GM12864 (cell line): ENCODE data around the gene MAP2K5.

ENCODE experiments used
- DNase-seq: peaks from one replicate; pipeline ENCODE4 v3.0.0-alpha.2; 2011; ENCODE audit warnings: low read depth
- H3K4me3 ChIP-seq: 2 replicates; pipeline ENCODE4 v1.5.1; 2011; ENCODE audit warnings: mild to moderate bottlenecking, low read depth, low read length, control low read depth
- CTCF ChIP-seq: IDR thresholded peaks from 2 replicates; pipeline ENCODE4 v1.5.1; 2011; ENCODE audit warnings: low read depth, mild to moderate bottlenecking, moderate library complexity, low read length, control low read depth, inconsistent platforms; ENCODE audit errors: missing control alignments

The MAP2K5 gene

GRCh38 chr15:67824197-67824968 lies 281.9 kb downstream of the MAP2K5 start:
- DNase-seq, result no peak
- TF ChIP-seq CTCF, result no peak
- no peak overlapping the region for H3K4me3 ChIP-seq

GRCh38 chr15:67824976-67825880 lies 282.7 kb downstream of the MAP2K5 start, which contains the start of gene SKOR1:
TSS of gene SKOR1 (plus strand) at chr15:67825509. CDS start at chr15:67825603, 94 bp downstream.
- no peak for TF ChIP-seq CTCF
- DNase-seq, result no peak
- no peak within 1 kb of the TSS for H3K4me3 ChIP-seq

GRCh38 chr15:67825881-67826716 lies 283.6 kb downstream of the MAP2K5 start:
- no peak for DNase-seq
- no peak for TF ChIP-seq CTCF
- no peak overlapping the region for H3K4me3 ChIP-seq

- no peak overlapping the region for H3K4me3 ChIP-seq
- no peak for DNase-seq
- no peak for TF ChIP-seq CTCF
These were observed 284.4 kb downstream of the MAP2K5 start for GRCh38 chr15:67826717-67827561.

- H3K4me3 ChIP-seq, result no peak overlapping the region
- DNase-seq, result no peak
- TF ChIP-seq CTCF, result no peak
These were observed 285.2 kb downstream of the MAP2K5 start for GRCh38 chr15:67827562-67828277.
